ENCODE data around the gene ENTREP3.

GRCh38 chr1:155241841-155242264, 13.4 kb downstream of the ENTREP3 start:
- TF ChIP-seq CTCF (conservative IDR thresholded peaks at IDR 0.05) = no peak
- TF ChIP-seq ZFX (IDR thresholded peaks at IDR 0.05) = no peak

Data from C4-2B (cell line).